ENCODE results near the gene OLFM3.

GRCh38 chr1:101928829-101929228, 67.9 kb downstream of the OLFM3 start:
- TF ChIP-seq POLR2AphosphoS5 (IDR thresholded peaks at IDR 0.05; ENCODE audit: low read depth): no peak
- TF ChIP-seq CTCF (IDR thresholded peaks at IDR 0.05; ENCODE audit: insufficient read depth, low read length): no peak
- no peak for TF ChIP-seq GABPA (IDR thresholded peaks at IDR 0.05; ENCODE audit: low read depth)

Measured in HL-60 (cell line).